HT-29 (cell line): ENCODE data around the gene IFNA17. TPM values are rescaled to one million over a fixed set of nuclear protein-coding genes. Genes with fewer than 3 reads are reported as not detected.
A peak's percentile ranks its signal among the peaks of the same experiment; 100 is the strongest.
"Not testable (repeated sequence)": the region's sequence is repeated elsewhere in the genome, so short reads cannot be mapped to it uniquely, and the experiment has no call there.

Source experiments
- DNase-seq: peaks from one replicate; pipeline ENCODE4 v3.0.0-alpha.2; 2015; ENCODE audit warnings: low spot score
- total RNA-seq: library from RNA; depleted of rRNA; stranded (reverse); fragments of >200 nt; shearing (Covaris generic); gene quantifications from 2 replicates; pipeline ENCODE4 v1.2.3, GENCODE V29; 2014; rRNA removed

The IFNA17 gene
- total RNA-seq, 1 experiment from 2014 or later = not detected

DNA sequence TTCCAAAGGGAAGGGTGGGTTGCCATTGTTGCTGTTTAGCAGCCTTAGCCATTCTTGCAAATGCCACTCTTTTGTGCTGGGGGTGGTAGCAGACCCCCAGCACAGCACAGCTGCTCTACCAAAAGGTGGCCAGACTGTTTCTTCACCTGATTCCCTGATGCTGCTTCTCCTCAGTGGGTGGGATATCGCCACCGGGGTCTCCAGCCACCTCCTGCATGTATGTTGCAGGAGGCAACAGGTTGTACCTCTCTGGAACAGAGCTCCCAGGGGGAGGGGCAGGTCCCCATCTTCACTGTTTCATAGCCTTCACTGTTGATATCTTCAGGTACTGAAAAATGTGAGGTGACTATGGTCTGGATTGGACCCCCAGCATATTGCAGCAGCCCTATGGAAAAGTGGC lies 17.2 kb downstream of the IFNA17 start:
- not testable (repeated sequence) for DNase-seq

DNA sequence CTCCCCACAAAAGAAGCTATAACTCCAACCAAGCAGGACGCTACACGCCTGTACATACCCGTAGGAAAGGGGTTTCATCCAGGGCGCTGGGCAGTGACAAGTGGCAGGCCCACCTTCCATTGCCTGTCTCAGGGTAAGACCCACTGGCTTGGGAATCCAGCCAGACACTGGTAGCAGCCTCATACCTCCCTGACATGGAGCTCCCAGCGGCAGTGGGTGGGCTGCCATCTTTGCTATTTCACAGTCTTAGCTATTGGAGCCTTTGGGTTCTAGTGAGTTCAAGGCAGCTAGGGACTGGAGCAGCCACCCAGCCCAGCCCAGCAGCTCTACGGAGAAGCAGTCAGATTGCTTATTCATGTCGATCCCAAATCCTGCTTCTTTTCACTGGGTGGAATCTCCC lies 17.7 kb downstream of the IFNA17 start:
- no peak for DNase-seq

DNA sequence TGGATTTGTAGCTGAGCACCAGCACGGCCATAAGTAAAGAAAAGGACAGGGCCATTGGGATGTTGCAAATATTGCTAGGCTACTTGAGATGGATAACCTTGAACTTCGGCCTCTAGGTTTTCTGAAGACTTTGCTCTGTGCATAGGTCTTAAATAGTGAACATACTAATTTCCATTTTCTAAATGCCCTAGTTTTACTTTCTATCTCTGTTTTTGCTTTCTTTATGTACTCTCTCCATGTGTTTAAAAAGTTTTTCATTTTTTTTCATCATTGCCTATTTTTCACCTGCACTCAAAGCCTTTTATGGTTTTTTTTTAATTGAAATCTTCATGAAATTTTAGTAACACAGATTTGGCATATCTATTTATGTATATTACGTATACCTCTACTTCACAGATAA lies 21.0 kb downstream of the IFNA17 start, which contains the start of gene IFNA10:
TSS of gene IFNA10 (minus strand) at position 101 of the 400 bp plus-strand sequence. CDS start at position 55, 46 bp downstream.
- not testable (repeated sequence) for DNase-seq

DNA sequence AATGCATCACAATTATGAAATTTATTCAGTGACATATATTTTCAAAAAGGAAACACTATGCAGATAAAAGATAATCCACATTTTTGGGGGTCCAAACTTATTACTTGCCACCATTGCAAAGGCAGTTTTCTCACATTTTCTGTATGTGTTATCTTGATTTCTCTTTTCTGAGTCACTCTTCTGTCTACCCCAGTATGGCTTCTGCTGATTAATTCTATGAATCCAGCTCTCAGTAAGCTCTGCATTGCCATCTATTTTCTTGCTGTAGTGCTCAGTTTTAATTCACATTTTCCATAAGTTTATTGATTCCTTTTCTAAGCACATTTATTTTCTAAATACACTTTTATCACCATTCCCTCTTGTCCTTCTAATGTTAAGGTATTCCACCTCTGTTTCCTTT lies 22.8 kb downstream of the IFNA17 start:
- DNase-seq = no peak

DNA sequence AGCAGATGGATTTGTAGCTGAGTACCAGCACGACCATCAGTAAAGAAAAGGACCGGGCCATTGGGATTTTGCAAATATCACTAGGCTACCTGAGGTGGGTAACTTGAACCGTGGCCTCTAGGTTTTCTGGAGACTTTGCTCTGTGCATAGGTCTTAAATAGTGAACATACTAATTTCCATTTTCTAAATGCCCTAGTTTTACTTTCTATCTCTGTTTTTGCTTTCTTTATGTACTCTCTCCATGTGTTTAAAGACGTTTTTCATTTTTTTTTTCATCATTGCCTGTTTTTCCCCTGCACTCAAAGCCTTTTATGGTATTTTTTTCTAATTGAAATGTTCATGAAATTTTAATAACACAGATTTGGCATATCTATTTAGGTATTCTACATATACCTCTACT lies 25.9 kb downstream of the IFNA17 start, which contains the start of gene IFNA7:
TSS of gene IFNA7 (minus strand) at position 101 of the 400 bp plus-strand sequence. CDS start at position 61, 40 bp downstream.
- not testable (repeated sequence) for DNase-seq

DNA sequence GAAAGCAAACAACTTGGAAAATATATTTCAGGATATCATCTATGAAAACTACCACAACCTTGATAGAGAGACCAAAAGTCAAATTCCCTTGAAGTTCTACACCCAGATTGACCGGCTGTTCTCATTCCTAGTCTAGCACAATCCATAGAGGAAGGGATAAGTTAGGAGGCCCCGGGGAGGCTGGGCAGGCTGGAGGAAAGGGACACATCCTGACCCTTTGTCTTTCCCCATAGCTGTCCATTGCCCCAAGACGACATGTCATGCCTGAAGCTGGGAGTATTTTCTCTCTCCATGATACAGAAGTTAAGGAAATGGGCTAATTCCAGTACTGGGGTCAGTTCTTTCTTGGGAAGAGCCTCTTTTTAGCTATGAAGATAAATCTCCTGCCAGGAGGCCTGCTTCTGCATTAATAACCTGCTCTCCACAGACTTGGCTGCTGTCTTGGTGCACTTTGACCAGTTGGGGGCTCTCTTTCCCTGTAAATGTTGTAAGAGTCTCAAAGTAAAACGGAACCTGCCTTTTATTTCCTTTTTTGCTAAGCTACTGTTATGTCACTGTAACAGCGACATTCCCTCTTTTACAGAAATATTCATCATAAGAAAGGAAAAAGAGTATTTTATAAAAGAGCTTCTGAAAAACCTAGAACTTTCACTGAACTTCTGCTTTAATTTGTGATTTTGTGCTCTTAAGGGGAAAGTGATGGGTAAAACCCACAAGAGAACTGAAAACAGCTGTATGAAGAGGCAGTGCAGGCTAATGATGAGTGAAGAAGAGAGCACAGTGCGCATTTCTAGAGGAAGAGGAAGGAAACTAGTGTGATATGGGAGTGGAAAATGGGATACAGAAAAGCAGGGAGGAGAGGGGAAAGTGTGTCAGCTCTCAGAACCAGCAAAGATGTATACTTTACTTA lies 32.9 kb downstream of the IFNA17 start:
- peak; percentile 45 for DNase-seq

DNA sequence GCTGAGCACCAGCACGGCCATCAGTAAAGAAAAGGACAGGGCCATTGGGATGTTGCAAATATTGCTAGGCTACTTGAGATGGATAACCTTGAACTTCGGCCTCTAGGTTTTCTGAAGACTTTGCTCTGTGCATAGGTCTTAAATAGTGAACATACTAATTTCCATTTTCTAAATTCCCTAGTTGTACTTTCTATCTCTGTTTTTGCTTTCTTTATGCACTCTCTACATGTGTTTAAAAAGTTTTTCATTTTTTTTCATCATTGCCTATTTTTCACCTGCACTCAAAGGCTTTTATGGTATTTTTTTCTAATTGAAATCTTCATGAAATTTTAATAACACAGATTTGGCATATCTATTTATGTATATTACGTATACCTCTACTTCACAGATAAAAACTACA lies 40.5 kb downstream of the IFNA17 start, which contains the start of gene IFNA4:
TSS of gene IFNA4 (minus strand) at position 101 of the 400 bp plus-strand sequence. CDS start at position 45, 56 bp downstream.
- not testable (repeated sequence) for DNase-seq

DNA sequence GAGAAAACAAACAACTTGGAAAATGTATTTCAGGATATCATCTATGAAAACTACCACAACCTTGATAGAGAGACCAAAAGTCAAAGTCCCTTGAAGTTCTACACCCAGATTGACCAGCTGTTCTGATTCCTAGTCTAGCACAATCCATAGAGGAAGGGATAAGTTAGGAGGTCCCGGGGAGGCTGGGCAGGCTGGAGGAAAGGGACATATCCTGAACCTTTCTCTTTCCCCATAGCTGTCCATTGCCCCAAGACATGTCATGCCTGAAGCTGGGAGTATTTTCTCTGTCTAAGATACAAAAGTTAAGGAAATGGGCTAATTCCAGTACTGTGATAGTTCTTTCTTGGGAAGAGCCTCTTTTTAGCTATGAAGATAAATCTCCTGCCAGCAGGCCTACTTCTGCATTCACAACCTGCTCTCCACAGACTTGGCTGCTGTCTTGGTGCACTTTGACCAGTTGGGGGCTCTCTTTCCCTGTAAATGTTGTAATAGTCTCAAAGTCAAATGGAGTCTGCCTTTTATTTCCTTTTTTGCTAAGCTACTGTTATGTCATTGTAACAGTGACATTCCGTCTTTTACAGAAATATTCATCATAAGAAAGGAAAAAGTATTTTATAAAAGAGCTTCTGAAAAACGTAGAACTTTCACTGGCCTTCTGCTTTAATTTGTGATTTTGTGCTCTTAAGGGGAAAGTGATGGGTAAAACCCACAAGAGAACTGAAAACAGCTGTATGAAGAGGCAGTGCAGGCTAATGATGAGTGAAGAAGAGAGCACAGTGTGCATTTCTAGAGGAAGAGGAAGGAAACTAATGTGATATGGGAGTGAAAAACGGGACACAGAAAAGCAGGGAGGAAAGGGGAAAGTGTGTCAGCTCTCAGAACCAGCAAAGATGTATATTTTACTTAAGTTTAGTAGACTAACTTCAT lies 44.9 kb downstream of the IFNA17 start:
- DNase-seq = peak; percentile 34

Other genes starting within 250 kb of the IFNA17 start
- not detected in 2 replicates for gene HACD4, start 196.6 kb downstream of the IFNA17 start, total RNA-seq
- not detected in 2 replicates for gene IFNB1, start 150.3 kb downstream of the IFNA17 start, total RNA-seq
- gene IFNW1, start 86.4 kb downstream of the IFNA17 start, total RNA-seq = not detected in 2 replicates
- gene IFNA21, start 61.6 kb downstream of the IFNA17 start, total RNA-seq = not detected in 2 replicates
- gene IFNA4, start 40.6 kb downstream of the IFNA17 start, total RNA-seq = not detected in 2 replicates
- gene IFNA7, start 26.0 kb downstream of the IFNA17 start, total RNA-seq = not detected in 2 replicates
- not detected in 2 replicates for gene IFNA10, start 21.1 kb downstream of the IFNA17 start, total RNA-seq
- not detected in 2 replicates for gene IFNA16, start 10.9 kb downstream of the IFNA17 start, total RNA-seq
- gene IFNA14, start 11.8 kb upstream of the IFNA17 start, total RNA-seq = not detected in 2 replicates
- gene IFNA5, start 77.1 kb upstream of the IFNA17 start, total RNA-seq = not detected in 2 replicates
- 8.8 and 10.0 TPM in 2 replicates for gene KLHL9, start 107.2 kb upstream of the IFNA17 start, total RNA-seq
- not detected in 2 replicates for gene IFNA6, start 122.7 kb upstream of the IFNA17 start, total RNA-seq
- not detected in 2 replicates for gene IFNA13, start 139.8 kb upstream of the IFNA17 start, total RNA-seq
- not detected in 2 replicates for gene IFNA2, start 157.2 kb upstream of the IFNA17 start, total RNA-seq
- gene IFNA8, start 180.9 kb upstream of the IFNA17 start, total RNA-seq = not detected in 2 replicates
- not detected in 2 replicates for gene IFNA1, start 212.2 kb upstream of the IFNA17 start, total RNA-seq